K562 (cell line): ENCODE measurements around the gene KIF24. TPM values are rescaled to one million over a fixed set of nuclear protein-coding genes. Genes with fewer than 3 reads are reported as not detected.
"Not testable (repeated sequence)": the region's sequence is repeated elsewhere in the genome, so short reads cannot be mapped to it uniquely, and the experiment has no call there.

Source experiments
- ATAC-seq: fragments of 200-7000 bp; cut with Tn5 transposase; 3 replicates; pipeline ENCODE4 v1.9.1; 2020; ENCODE audit warnings: moderate library complexity
- BruUV-seq: library from RNA; stranded (reverse); fragments of 400-500 nt; replicated peaks from 2 replicates; lab custom pipeline; 2021; lab: Mats Ljungman, UMichigan
- CTCF ChIA-PET: fragments of 300-600 bp; formaldehyde crosslinking; extraction: SDS; loops from one replicate; lab custom pipeline; 2021; ENCODE audit warnings: low intra/inter-chr PET ratio; lab: Yijun Ruan, JAX
- POLR2A ChIA-PET: fragments of 300-600, 350-650 bp; sonication (Branson Sonifier 250); formaldehyde crosslinking; extraction: SDS; loops from one replicate; lab custom pipeline; 2021; ENCODE audit warnings: antibody characterized with exemption, inconsistent platforms; lab: Yijun Ruan, JAX
- DNase-seq, 4 experiments: peaks; one replicate each; pipeline versions ENCODE4 v3.0.0 to v3.0.0-alpha.2; 2011 to 2018; ENCODE audit warnings: low spot score in 3 of 4, mixed read lengths in 3 of 4; ENCODE audit errors: extremely low read depth in 1 of 4
- FAIRE-seq: peaks from 2 replicates; lab custom pipeline; 2011; peaks lifted over from hg19 to GRCh38; lab: Jason Lieb, UNC
- H2AFZ ChIP-seq: 2 replicates; pipeline ENCODE4 v1.6.0; 2011; ENCODE audit warnings: low read depth, low read length, control low read depth, inconsistent platforms
- H3K27ac ChIP-seq: fragments of 200-600 bp; 3 replicates; pipeline ENCODE4 v1.8.0; 2011; ENCODE audit warnings: low read depth, mild to moderate bottlenecking, control low read depth, inconsistent platforms, low read length, moderate library complexity, mixed read lengths; ENCODE audit errors: extremely low read depth
- H3K27me3 ChIP-seq, 2 experiments: fragments of 300-600 bp in 1 of 2; 2 replicates in 1 of 2; 3 replicates in 1 of 2; pipeline versions ENCODE4 v1.6.0 to v1.8.0; 2011; ENCODE audit warnings: inconsistent platforms in 2 of 2, low read length in 2 of 2, mild to moderate bottlenecking in 1 of 2, mixed read lengths in 1 of 2, moderate library complexity in 1 of 2; ENCODE audit not compliant: control insufficient read depth in 2 of 2, insufficient read depth in 2 of 2
- H3K36me3 ChIP-seq: fragments of 300-600 bp; 3 replicates; pipeline ENCODE4 v1.8.0; 2011; ENCODE audit warnings: mild to moderate bottlenecking, low read length, inconsistent platforms; ENCODE audit not compliant: control insufficient read depth, insufficient read depth
- H3K4me1 ChIP-seq, 2 experiments: fragments of 200-600 bp in 1 of 2; replicated peaks in 1 of 2; 2 replicates in 1 of 2; 3 replicates in 1 of 2; pipeline versions ENCODE4 v1.5.1 to v1.8.0; 2011; ENCODE audit warnings: inconsistent platforms in 2 of 2, low read length in 2 of 2, mild to moderate bottlenecking in 1 of 2, mixed read lengths in 1 of 2, moderate library complexity in 1 of 2; ENCODE audit not compliant: control insufficient read depth in 2 of 2, insufficient read depth in 2 of 2
- H3K4me2 ChIP-seq: 2 replicates; pipeline ENCODE4 v1.6.1; 2011; ENCODE audit warnings: low read length, control low read depth, inconsistent platforms, mixed read lengths; ENCODE audit not compliant: insufficient read depth
- H3K4me3 ChIP-seq: fragments of 200-600 bp; sonication (generic), shearing (Covaris generic); 2 replicates; pipeline ENCODE4 v1.5.1; 2016; ENCODE audit warnings: control low read depth, inconsistent platforms
- H3K79me2 ChIP-seq: fragments of 200-600 bp; 3 replicates; pipeline ENCODE4 v1.8.0; 2011; ENCODE audit warnings: low read length, inconsistent platforms; ENCODE audit not compliant: control insufficient read depth, insufficient read depth
- H3K9ac ChIP-seq, 2 experiments: 2 replicates each; pipeline versions ENCODE4 v1.6.0 to v1.6.1; 2011; ENCODE audit warnings: low read depth in 2 of 2, low read length in 2 of 2, control low read depth in 1 of 2, inconsistent platforms in 1 of 2, mild to moderate bottlenecking in 1 of 2, mixed read lengths in 1 of 2; ENCODE audit not compliant: insufficient read depth in 1 of 2
- H3K9me1 ChIP-seq: one replicate; pipeline ENCODE4 v1.6.0; 2011; ENCODE audit warnings: inconsistent platforms, mild to moderate bottlenecking, low read length, moderate library complexity; ENCODE audit not compliant: control insufficient read depth, insufficient read depth
- H3K9me3 ChIP-seq: replicated peaks from 2 replicates; pipeline ENCODE4 v1.5.1; 2011; ENCODE audit warnings: low read depth, low read length, inconsistent platforms; ENCODE audit not compliant: control insufficient read depth, insufficient read depth
- H4K20me1 ChIP-seq: replicated peaks from 2 replicates; pipeline ENCODE4 v1.6.1; 2011; ENCODE audit warnings: low read length, inconsistent platforms, mixed read lengths; ENCODE audit not compliant: control insufficient read depth, insufficient read depth
- ZFP36 ChIP-seq: fragments of 150-350 bp; IDR thresholded peaks from 2 replicates; pipeline ENCODE4 v1.6.1; 2018; ENCODE audit warnings: low read length, low read depth; ENCODE audit not compliant: partially characterized antibody
- ZNF766 ChIP-seq: fragments of 200-800 bp; sonication (Bioruptor generic); conservative IDR thresholded peaks from 2 replicates; pipeline ENCODE4 v1.6.1; 2016; ENCODE audit warnings: missing genetic modification characterization, missing compliant biosample characterization
- WGBS: fragments of 100-300 bp; shearing (Covaris generic); methylation state at CpG from one replicate; pipeline ENCODE4 v1.1.6; 2016; ENCODE audit warnings: low coverage, mixed read lengths; ENCODE audit not compliant: insufficient coverage; ENCODE audit errors: missing lambda C conversion rate; 5-methylcytosine and 5-hydroxymethylcytosine counted together
- in situ Hi-C: fragments of 300-500 bp; cut with MboI; formaldehyde crosslinking; loops from 4 replicates; pipeline ENCODE4 v1.15.0; 2018; ENCODE audit warnings: inconsistent platforms, mixed read lengths
- intact Hi-C: fragments of 100-400 bp; cut with micrococcal nuclease; formaldehyde crosslinking; loops from 2 replicates; pipeline ENCODE4 v1.14.2; 2022
- polyA plus RNA-seq, 8 experiments: library from polyadenylated mRNA; depleted of rRNA in 4 of 8; stranded (reverse) in 5 of 8; unstranded in 3 of 8; fragments of >200 nt; fragmentation: Nextera tagmentation in 2 of 8; fragmentation: Illumina TruSeq in 1 of 8; extraction: Ambion mirVana in 2 of 8; extraction: Trizol in 1 of 8; gene quantifications; 2 replicates each; pipeline versions ENCODE4 v1.2.1 to v1.2.3, GENCODE V29; 2011 to 2014; ENCODE audit warnings: inconsistent platforms in 1 of 8, missing spikeins in 1 of 8
- total RNA-seq, 7 experiments: library from RNA; depleted of rRNA in 6 of 7; stranded (reverse); fragments of >200 nt in 6 of 7; fragmentation: Illumina TruSeq in 2 of 7; extraction: Trizol in 2 of 7; gene quantifications; 2 replicates each; pipeline versions ENCODE4 v1.2.1 to v1.2.3, GENCODE V29; 2011 to 2021; ENCODE audit warnings: low replicate concordance in 1 of 7

Gene KIF24
- total and polyA plus RNA-seq, 9 of the 15 experiments (the other 6 are each of a cell fraction or from before 2014, with no cell fraction given) = 0.63 to 5.8 (median 4.4) TPM

DNA sequence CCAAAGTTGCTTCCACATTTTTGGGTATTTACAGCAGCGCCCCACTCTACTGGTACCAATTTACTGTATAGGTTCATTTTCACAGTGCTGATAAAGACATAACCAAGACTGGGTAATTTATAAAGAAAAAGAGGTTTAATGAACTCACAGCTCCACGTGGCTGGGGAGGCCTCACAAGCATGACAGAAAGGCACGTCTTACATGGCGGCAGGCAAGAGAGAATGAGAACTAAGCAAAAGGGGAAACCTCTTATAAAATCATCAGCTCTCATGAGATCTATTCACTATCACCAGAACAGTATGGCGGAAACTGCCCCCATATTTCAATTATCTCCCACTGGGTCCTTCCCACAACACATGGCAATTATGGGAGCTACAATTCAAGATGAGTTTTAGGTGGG is 39.7 kb upstream of the KIF24 start:
- FAIRE-seq, POLR2A ChIA-PET, H3K4me1 ChIP-seq, H3K79me2 ChIP-seq, DNase-seq, H3K36me3 ChIP-seq, intact Hi-C loops, H4K20me1 ChIP-seq, H3K27ac ChIP-seq, BruUV-seq, H3K9me1 ChIP-seq, ATAC-seq, H3K9me3 ChIP-seq, H3K9ac ChIP-seq, H3K27me3 ChIP-seq, in situ Hi-C loops, CTCF ChIA-PET, H3K4me3 ChIP-seq, H2AFZ ChIP-seq, H3K4me2 ChIP-seq: not testable (repeated sequence)
- WGBS = 7% methylated on average over 5 of the region's 5 CpGs
- TF ChIP-seq ZNF766 (peak; percentile 66; the same call in 1 of the 2 replicates), ZFP36 (peak; percentile 53)

DNA sequence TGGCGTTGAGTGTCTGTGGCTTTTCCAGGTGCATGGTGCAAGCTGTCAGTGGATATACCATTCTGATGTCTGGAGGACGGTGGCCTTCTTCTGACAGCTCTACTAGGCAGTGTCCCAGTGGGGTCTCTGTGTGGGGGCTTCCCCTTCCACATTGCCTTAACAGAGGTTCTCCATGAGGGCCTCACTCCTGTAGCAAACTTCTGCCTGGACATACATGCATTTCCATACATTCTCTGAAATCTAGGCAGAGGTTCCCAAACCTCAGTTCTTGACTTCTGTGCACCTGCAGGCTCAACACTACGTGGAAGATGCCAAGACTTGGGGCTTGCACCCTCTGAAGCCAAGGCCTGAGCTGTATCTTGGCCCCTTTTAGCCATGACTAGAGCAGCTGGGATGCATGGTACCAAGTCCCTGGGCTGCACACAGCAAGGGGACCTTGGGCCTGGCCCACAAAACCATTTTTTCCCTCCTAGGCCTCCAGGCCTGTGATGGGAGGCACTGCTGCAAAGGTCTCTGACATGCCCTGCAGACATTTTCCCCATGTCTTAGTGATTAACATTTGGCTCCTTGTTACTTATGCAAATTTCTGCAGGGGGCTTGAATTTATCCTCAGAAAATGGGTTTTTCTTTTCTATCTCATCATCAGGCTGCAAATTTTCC is 38.8 kb upstream of the KIF24 start:
- H3K36me3 ChIP-seq, intact Hi-C loops, POLR2A ChIA-PET, H3K9ac ChIP-seq, H3K4me1 ChIP-seq, CTCF ChIA-PET, H3K27me3 ChIP-seq, ATAC-seq, H2AFZ ChIP-seq, DNase-seq, in situ Hi-C loops, BruUV-seq, H4K20me1 ChIP-seq, H3K27ac ChIP-seq, H3K9me1 ChIP-seq, H3K4me3 ChIP-seq, H3K9me3 ChIP-seq, H3K79me2 ChIP-seq, FAIRE-seq, H3K4me2 ChIP-seq: not testable (repeated sequence)
- WGBS = 4% methylated on average over 3 of the region's 3 CpGs
